Measurements from ENCODE around the gene TMEM54. TPM values are rescaled to one million over a fixed set of nuclear protein-coding genes. Genes with fewer than 3 reads are reported as not detected.

TMEM54 gene
- total and polyA plus RNA-seq, 3 experiments from 2014 or later, result 2.5 to 2.6 TPM; not detected in 1

DNA sequence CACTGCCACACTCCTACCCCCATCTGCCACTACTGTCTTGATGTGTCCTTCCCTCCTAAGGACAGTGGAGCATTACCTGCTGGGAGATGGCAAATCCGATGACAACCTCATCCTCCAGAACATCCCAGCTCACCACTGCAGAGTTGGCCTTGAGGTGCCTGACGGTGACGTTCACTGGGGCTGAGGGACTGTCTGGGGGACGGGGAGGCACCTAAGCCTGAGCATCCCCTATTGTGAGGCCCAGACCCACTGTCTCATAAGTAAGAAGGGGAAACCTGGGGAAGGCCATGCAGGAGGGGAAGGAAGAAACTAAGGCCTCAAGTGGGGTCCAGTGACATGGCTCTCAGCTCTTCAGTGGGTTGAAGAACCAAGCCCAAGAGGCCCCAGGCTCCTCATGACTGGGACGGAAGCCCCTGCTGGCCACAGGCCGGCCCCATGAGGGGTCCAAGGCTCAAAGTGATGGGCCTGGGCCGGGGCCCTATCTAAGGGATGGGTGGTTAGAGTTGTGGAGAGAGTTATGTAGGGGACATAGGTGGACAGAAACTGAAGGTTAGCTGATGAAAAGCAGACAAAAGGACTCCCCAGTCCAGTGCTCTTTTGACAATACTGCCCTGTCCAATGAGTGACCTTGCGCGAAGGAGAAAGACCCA lies 32.3 kb downstream of the TMEM54 start:
- H3K4me1 Mint-ChIP-seq, result peaks cover 19 to 30% (median 24%) of the 10 kb centered on the region in 3 donors
- ChIA-PET CTCF (interaction anchor here (9.5 kb wide), 1 partner anchor 158 kb away, joined by 112 read pairs; no protein-coding TSS in a partner anchor), POLR2A (no interaction called here)
- no peak for DNase-seq
- Histone ChIP-seq H3K9me3 (ENCODE audit: low read length) (no peaks in the 10 kb centered on the region), H3K4me3 (ENCODE audit: low read length) (no peak overlapping the region), H3K4me1 (ENCODE audit: insufficient read depth, low read length) (peaks cover 7% of the 10 kb centered on the region), H3K27me3 (ENCODE audit: insufficient read depth, low read length, poor library complexity, severe bottlenecking) (peaks cover 35% of the 10 kb centered on the region), H3K36me3 (ENCODE audit: insufficient read depth, low read length) (no peaks in the 10 kb centered on the region), H3K27ac (ENCODE audit: low read depth, low read length) (no peak overlapping the region)
- H3K27ac Mint-ChIP-seq, result peak overlapping the region in 3 of 8 donors; percentile 33 to 92 (median 44)
- no peaks in the 10 kb centered on the region for H3K9me3 Mint-ChIP-seq
- peak overlapping the region in 6 of 7 donors; percentile 6 to 77 (median 68) for H3K4me3 Mint-ChIP-seq
- peaks cover 0 to 24% (median 4%) of the 10 kb centered on the region in 3 donors for H3K36me3 Mint-ChIP-seq
- peaks cover 25 to 40% of the 10 kb centered on the region in 2 donors for H3K27me3 Mint-ChIP-seq

- H3K9me3 Mint-ChIP-seq, result no peaks in the 10 kb centered on the region
These were observed 33.1 kb downstream of the TMEM54 start for GRCh38 chr1:32868085-32868484.

GRCh38 chr1:32867671-32868070 lies 33.5 kb downstream of the TMEM54 start:
- Histone ChIP-seq H3K27me3 (ENCODE audit: insufficient read depth, low read length, poor library complexity, severe bottlenecking) (peaks cover 28% of the 10 kb centered on the region), H3K36me3 (ENCODE audit: insufficient read depth, low read length) (no peaks in the 10 kb centered on the region), H3K9me3 (ENCODE audit: low read length) (no peaks in the 10 kb centered on the region), H3K4me1 (ENCODE audit: insufficient read depth, low read length) (peaks cover 7% of the 10 kb centered on the region), H3K27ac (ENCODE audit: low read depth, low read length) (no peak overlapping the region), H3K4me3 (ENCODE audit: low read length) (no peak overlapping the region)
- H3K27me3 Mint-ChIP-seq, result peaks cover 22 to 34% of the 10 kb centered on the region in 2 donors
- no peaks in the 10 kb centered on the region for H3K9me3 Mint-ChIP-seq
- H3K36me3 Mint-ChIP-seq, result peaks cover 0 to 36% (median 4%) of the 10 kb centered on the region in 3 donors
- no peak for DNase-seq
- peak overlapping the region in 1 of 8 donors; percentile 55 for H3K27ac Mint-ChIP-seq
- peak overlapping the region in 1 of 7 donors; percentile 0 for H3K4me3 Mint-ChIP-seq
- peaks cover 18 to 28% (median 22%) of the 10 kb centered on the region in 3 donors for H3K4me1 Mint-ChIP-seq
- ChIA-PET POLR2A (no interaction called here), CTCF (no interaction called here)

More at GRCh38 chr1:32868085-32868484, 33.1 kb downstream of the TMEM54 start:
- peaks cover 7% of the 10 kb centered on the region for H3K4me1 ChIP-seq (ENCODE audit: insufficient read depth, low read length)
- peaks cover 30% of the 10 kb centered on the region for H3K27me3 ChIP-seq (ENCODE audit: insufficient read depth, low read length, poor library complexity, severe bottlenecking)
- no peak overlapping the region for H3K4me3 ChIP-seq (ENCODE audit: low read length)
- ChIA-PET CTCF (interaction anchor here (9.5 kb wide), 1 partner anchor 157 kb away, joined by 112 read pairs; no protein-coding TSS in a partner anchor), POLR2A (no interaction called here)
- no peaks in the 10 kb centered on the region for H3K9me3 ChIP-seq (ENCODE audit: low read length)
- no peak overlapping the region for H3K27ac ChIP-seq (ENCODE audit: low read depth, low read length)
- H3K27me3 Mint-ChIP-seq, result peaks cover 25 to 36% of the 10 kb centered on the region in 2 donors
- H3K4me3 Mint-ChIP-seq, result no peak overlapping the region
- H3K36me3 Mint-ChIP-seq, result peaks cover 0 to 32% (median 4%) of the 10 kb centered on the region in 3 donors
- no peak for DNase-seq
- peaks cover 19 to 30% (median 24%) of the 10 kb centered on the region in 3 donors for H3K4me1 Mint-ChIP-seq
- no peak overlapping the region for H3K27ac Mint-ChIP-seq
- no peaks in the 10 kb centered on the region for H3K36me3 ChIP-seq (ENCODE audit: insufficient read depth, low read length)

DNA sequence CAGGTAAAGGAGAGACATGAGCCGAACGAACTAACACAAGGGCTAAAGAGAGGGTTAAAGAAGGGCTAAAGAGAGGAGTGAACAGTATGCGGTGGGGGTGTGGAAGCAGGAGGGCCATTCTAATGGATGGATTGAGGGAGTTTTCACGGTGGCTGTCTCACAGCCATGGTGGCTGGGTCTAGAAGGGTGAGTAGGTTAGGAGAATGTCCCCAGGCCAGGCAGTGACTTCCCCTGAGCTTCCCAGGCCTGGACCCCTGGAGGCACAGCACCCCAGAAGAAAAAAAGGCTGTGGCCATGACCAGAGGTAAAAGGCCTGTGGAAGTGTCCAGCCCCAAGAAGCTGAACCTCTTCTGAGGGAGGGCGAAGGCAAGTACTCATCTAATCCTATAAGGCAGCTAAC lies 34.0 kb downstream of the TMEM54 start:
- POLR2A ChIA-PET, result no interaction called here
- no peak for DNase-seq

DNA sequence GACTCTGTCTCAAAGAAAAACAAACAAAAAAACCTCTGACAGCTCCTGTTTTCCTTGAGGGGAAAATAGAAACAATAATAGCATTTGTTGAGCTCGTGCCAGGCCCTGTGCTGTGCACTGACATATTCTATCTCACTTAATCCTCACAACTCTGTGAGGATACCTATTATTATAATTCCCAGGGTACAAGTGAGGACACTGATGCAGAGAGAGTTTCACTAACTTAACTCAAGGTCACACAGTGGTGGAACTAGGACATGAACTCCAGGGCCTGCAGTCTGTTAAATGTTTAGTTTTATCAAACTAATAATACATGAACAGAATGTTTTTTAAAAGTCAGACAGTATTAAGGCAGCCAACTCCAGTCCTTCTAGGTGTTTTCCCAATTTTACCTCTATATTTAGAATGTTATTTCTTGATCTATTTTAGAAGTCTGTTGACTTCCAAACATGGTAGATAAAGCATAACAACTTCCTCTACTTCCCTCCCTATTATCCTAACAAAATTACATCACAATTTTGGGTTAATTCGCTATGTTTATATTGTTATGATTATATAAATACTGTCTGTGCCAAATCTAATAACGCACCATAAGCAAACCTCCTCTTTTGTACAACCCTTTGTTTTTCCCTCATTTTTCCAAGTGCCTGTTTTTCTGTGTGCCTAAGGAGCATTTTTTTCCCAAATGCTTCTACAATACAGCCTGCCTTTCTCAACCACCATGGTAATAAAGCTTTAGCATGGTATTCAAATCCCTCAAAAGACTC lies 35.4 kb downstream of the TMEM54 start:
- H3K4me1 Mint-ChIP-seq, result peaks cover 7 to 13% (median 8%) of the 10 kb centered on the region in 3 donors
- H3K27me3 Mint-ChIP-seq, result peaks cover 9 to 19% of the 10 kb centered on the region in 2 donors
- Histone ChIP-seq H3K27me3 (ENCODE audit: insufficient read depth, low read length, poor library complexity, severe bottlenecking) (peaks cover 11% of the 10 kb centered on the region), H3K4me1 (ENCODE audit: insufficient read depth, low read length) (no peaks in the 10 kb centered on the region), H3K27ac (ENCODE audit: low read depth, low read length) (no peak overlapping the region), H3K4me3 (ENCODE audit: low read length) (no peak overlapping the region), H3K36me3 (ENCODE audit: insufficient read depth, low read length) (no peaks in the 10 kb centered on the region), H3K9me3 (ENCODE audit: low read length) (no peaks in the 10 kb centered on the region)
- CTCF ChIA-PET, result interaction anchor here (2.0 kb wide), 1 partner anchor 154 kb away, joined by 6 read pairs; no protein-coding TSS in a partner anchor
- POLR2A ChIA-PET, result no interaction called here
- DNase-seq, result no peak
- peaks cover 0 to 52% (median 12%) of the 10 kb centered on the region in 3 donors for H3K36me3 Mint-ChIP-seq
- peak overlapping the region in 1 of 8 donors; percentile 11 for H3K27ac Mint-ChIP-seq
- no peak overlapping the region for H3K4me3 Mint-ChIP-seq
- H3K9me3 Mint-ChIP-seq, result no peaks in the 10 kb centered on the region

More for the DNA sequence above, 34.0 kb downstream of the TMEM54 start:
- Mint-ChIP-seq H3K4me3 (peak overlapping the region in 1 of 7 donors; percentile 0), H3K9me3 (no peaks in the 10 kb centered on the region), H3K4me1 (peaks cover 16 to 26% (median 20%) of the 10 kb centered on the region in 3 donors), H3K36me3 (peaks cover 0 to 41% (median 4%) of the 10 kb centered on the region in 3 donors), H3K27ac (peak overlapping the region in 2 of 8 donors; percentile 47 to 72), H3K27me3 (peaks cover 19 to 31% of the 10 kb centered on the region in 2 donors)
- Histone ChIP-seq H3K4me3 (ENCODE audit: low read length) (no peak overlapping the region), H3K4me1 (ENCODE audit: insufficient read depth, low read length) (peaks cover 7% of the 10 kb centered on the region), H3K27me3 (ENCODE audit: insufficient read depth, low read length, poor library complexity, severe bottlenecking) (peaks cover 23% of the 10 kb centered on the region), H3K36me3 (ENCODE audit: insufficient read depth, low read length) (no peaks in the 10 kb centered on the region), H3K9me3 (ENCODE audit: low read length) (no peaks in the 10 kb centered on the region), H3K27ac (ENCODE audit: low read depth, low read length) (no peak overlapping the region)
- CTCF ChIA-PET, result interaction anchor here (2.0 kb wide), 1 partner anchor 155 kb away, joined by 6 read pairs; no protein-coding TSS in a partner anchor

DNA sequence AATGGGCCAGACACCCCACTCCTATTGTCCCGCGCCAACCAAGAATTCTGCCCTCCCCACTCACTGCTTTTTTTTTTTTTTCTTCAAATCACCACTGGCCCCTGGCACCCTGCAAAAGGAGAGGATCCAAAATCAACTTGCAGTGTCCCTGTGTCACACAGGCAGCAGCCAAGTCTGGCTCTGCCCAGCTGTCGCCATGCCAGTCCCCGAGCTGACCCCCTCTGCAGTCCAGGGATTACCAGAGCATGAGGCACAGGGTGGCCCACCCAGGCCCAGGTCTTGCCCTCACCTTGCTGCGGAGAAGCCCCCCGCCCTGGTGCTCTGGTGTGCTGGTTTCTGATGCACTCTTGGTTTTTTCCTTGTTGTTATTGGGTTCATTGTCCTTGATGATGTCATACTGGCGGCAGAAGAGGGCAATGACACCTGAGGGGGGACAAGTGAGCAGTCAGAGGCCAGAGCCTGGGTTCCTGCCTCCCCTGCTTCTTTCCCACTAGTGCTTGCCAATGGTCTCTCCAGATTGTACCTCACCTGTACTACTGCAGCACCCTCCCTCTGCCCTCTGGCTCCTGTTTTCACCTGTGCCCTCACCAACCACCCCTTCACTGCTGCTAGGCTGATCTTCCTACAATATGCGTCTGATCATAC lies 36.7 kb downstream of the TMEM54 start:
- Histone ChIP-seq H3K36me3 (ENCODE audit: insufficient read depth, low read length) (no peaks in the 10 kb centered on the region), H3K4me1 (ENCODE audit: insufficient read depth, low read length) (no peaks in the 10 kb centered on the region), H3K9me3 (ENCODE audit: low read length) (no peaks in the 10 kb centered on the region), H3K27ac (ENCODE audit: low read depth, low read length) (no peak overlapping the region), H3K27me3 (ENCODE audit: insufficient read depth, low read length, poor library complexity, severe bottlenecking) (peaks cover 2% of the 10 kb centered on the region), H3K4me3 (ENCODE audit: low read length) (no peak overlapping the region)
- no peaks in the 10 kb centered on the region for H3K9me3 Mint-ChIP-seq
- POLR2A ChIA-PET, result no interaction called here
- peak overlapping the region in 1 of 8 donors; percentile 75 for H3K27ac Mint-ChIP-seq
- CTCF ChIA-PET, result no interaction called here
- H3K36me3 Mint-ChIP-seq, result peaks cover 0 to 62% (median 12%) of the 10 kb centered on the region in 3 donors
- DNase-seq, result no peak
- no peak overlapping the region for H3K4me3 Mint-ChIP-seq
- H3K27me3 Mint-ChIP-seq, result peaks cover 3 to 11% of the 10 kb centered on the region in 2 donors
- H3K4me1 Mint-ChIP-seq, result peaks cover 0 to 4% (median 1%) of the 10 kb centered on the region in 3 donors

DNA sequence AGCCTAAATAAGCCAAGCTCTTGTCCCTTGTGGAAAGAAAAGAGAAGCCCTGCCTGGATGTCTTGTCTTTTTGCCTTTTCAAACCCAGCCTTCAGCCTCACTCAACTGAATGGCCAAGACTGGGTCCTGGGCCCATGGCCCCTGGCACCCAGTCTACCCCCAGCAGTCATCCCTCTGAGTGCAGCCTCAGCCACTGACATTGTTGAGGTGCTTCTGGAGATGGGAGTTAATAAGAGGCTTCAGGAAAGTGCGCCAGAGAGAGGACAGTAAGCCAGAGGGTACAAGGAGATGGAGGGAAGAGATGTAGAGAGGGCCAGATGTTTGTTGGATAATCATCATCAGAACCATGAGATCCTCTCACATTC lies 37.3 kb downstream of the TMEM54 start:
- Mint-ChIP-seq H3K36me3 (peaks cover 0 to 68% (median 12%) of the 10 kb centered on the region in 3 donors), H3K27ac (peak overlapping the region in 2 of 8 donors; percentile 7 to 66), H3K4me3 (no peak overlapping the region), H3K27me3 (peaks cover 0 to 5% of the 10 kb centered on the region in 2 donors), H3K9me3 (no peaks in the 10 kb centered on the region), H3K4me1 (no peaks in the 10 kb centered on the region)
- no peak overlapping the region for H3K27ac ChIP-seq (ENCODE audit: low read depth, low read length)
- POLR2A ChIA-PET, result interaction anchor here (0.6 kb wide), 1 partner anchor 691 kb away, joined by 7 read pairs; no protein-coding TSS in a partner anchor
- CTCF ChIA-PET, result interaction anchor here (1.5 to 1.6 kb wide), 2 partner anchors 13 to 151 kb away, joined by 3 to 4 read pairs; no protein-coding TSS in a partner anchor
- no peaks in the 10 kb centered on the region for H3K9me3 ChIP-seq (ENCODE audit: low read length)
- no peak for DNase-seq
- H3K4me1 ChIP-seq (ENCODE audit: insufficient read depth, low read length), result no peaks in the 10 kb centered on the region
- H3K36me3 ChIP-seq (ENCODE audit: insufficient read depth, low read length), result no peaks in the 10 kb centered on the region
- H3K4me3 ChIP-seq (ENCODE audit: low read length), result no peak overlapping the region
- no peaks in the 10 kb centered on the region for H3K27me3 ChIP-seq (ENCODE audit: insufficient read depth, low read length, poor library complexity, severe bottlenecking)

Data from CD8-positive, alpha-beta memory T cell (primary cell).